Fibroblast of peridontal ligament (primary cell): ENCODE data around the gene CYYR1.
"Not testable (repeated sequence)": the region's sequence is repeated elsewhere in the genome, so short reads cannot be mapped to it uniquely, and the experiment has no call there.

Experiments
- DNase-seq: peaks from one replicate; pipeline ENCODE4 v3.0.0-alpha.2; 2010; ENCODE audit errors: extremely low read depth

Gene CYYR1

GRCh38 chr21:26490771-26491170, 82.3 kb downstream of the CYYR1 start:
- DNase-seq, result peak; percentile 7

GRCh38 chr21:26489781-26490180, 83.3 kb downstream of the CYYR1 start:
- no peak for DNase-seq

GRCh38 chr21:26487981-26488480, 85.1 kb downstream of the CYYR1 start:
- DNase-seq, result no peak

- no peak for DNase-seq
Observed at GRCh38 chr21:26473471-26473870, 99.6 kb downstream of the CYYR1 start.

- DNase-seq, result peak; percentile 10
Observed at GRCh38 chr21:26471099-26471471, 102.0 kb downstream of the CYYR1 start.

GRCh38 chr21:26470351-26471098, 102.6 kb downstream of the CYYR1 start:
- DNase-seq, result no peak

- peak; percentile 88 for DNase-seq
Observed at GRCh38 chr21:26469789-26470188, 103.3 kb downstream of the CYYR1 start.

GRCh38 chr21:26465916-26466315, 107.2 kb downstream of the CYYR1 start:
- DNase-seq, result no peak

- DNase-seq, result no peak
Observed at GRCh38 chr21:26461500-26461899, 111.6 kb downstream of the CYYR1 start.

GRCh38 chr21:26460621-26461020, 112.5 kb downstream of the CYYR1 start:
- no peak for DNase-seq

GRCh38 chr21:26458854-26459253, 114.2 kb downstream of the CYYR1 start:
- DNase-seq, result not testable (repeated sequence)

GRCh38 chr21:26457817-26458216, 115.3 kb downstream of the CYYR1 start:
- DNase-seq, result peak; percentile 20

- no peak for DNase-seq
Observed at GRCh38 chr21:26453267-26453666, 119.8 kb downstream of the CYYR1 start.

- DNase-seq, result peak; percentile 26
Observed at GRCh38 chr21:26451081-26451740, 121.9 kb downstream of the CYYR1 start.

GRCh38 chr21:26449161-26449560, 123.9 kb downstream of the CYYR1 start:
- peak; percentile 82 for DNase-seq

- DNase-seq, result no peak
Observed at GRCh38 chr21:26448751-26449150, 124.3 kb downstream of the CYYR1 start.

- DNase-seq, result no peak
Observed at GRCh38 chr21:26447932-26448475, 125.1 kb downstream of the CYYR1 start.

- DNase-seq, result peak; percentile 81
Observed at GRCh38 chr21:26445440-26445839, 127.6 kb downstream of the CYYR1 start.

GRCh38 chr21:26444646-26445045, 128.4 kb downstream of the CYYR1 start:
- no peak for DNase-seq

- peak; percentile 29 for DNase-seq
Observed at GRCh38 chr21:26443867-26444266, 129.2 kb downstream of the CYYR1 start.

GRCh38 chr21:26443291-26443690, 129.8 kb downstream of the CYYR1 start:
- no peak for DNase-seq

GRCh38 chr21:26441149-26441548, 131.9 kb downstream of the CYYR1 start:
- no peak for DNase-seq

GRCh38 chr21:26438976-26439375, 134.1 kb downstream of the CYYR1 start:
- DNase-seq, result no peak
